ENCODE results near the gene BCAS1. TPM values are rescaled to one million over a fixed set of nuclear protein-coding genes. Genes with fewer than 3 reads are reported as not detected.

Gene BCAS1
- total RNA-seq, 1 experiment from 2014 or later: 1.2 TPM

GRCh38 chr20:53964067-53964466 lies 106.3 kb downstream of the BCAS1 start:
- Histone ChIP-seq H3K36me3 (ENCODE audit: control insufficient read depth, insufficient read depth, low read length) (no peaks in the 10 kb centered on the region), H3K4me1 (peaks cover 4% of the 10 kb centered on the region; the same call in 1 of the 2 replicates), H3K27me3 (replicated peaks; ENCODE audit: control insufficient read depth, insufficient read depth, low read length) (peaks cover 4% of the 10 kb centered on the region), H3K4me3 (ENCODE audit: low read depth, low read length) (no peak overlapping the region), H3K9me3 (no peaks in the 10 kb centered on the region)
- H3K4me1 Mint-ChIP-seq (ENCODE audit: low read depth, unreplicated experiment): no peaks in the 10 kb centered on the region
- H3K4me3 Mint-ChIP-seq (ENCODE audit: unreplicated experiment): no peak overlapping the region
- no peak for DNase-seq
- TF ChIP-seq CTCF (IDR thresholded peaks at IDR 0.05; ENCODE audit: insufficient read depth in 1 of 2, low read depth in 1 of 2, low read length in 1 of 2, severe bottlenecking in 1 of 2, unreplicated experiment in 1 of 2): no peak
- H3K27ac Mint-ChIP-seq (ENCODE audit: unreplicated experiment): no peak overlapping the region
- peaks cover 24% of the 10 kb centered on the region for H3K27me3 Mint-ChIP-seq (ENCODE audit: insufficient read depth, unreplicated experiment)
- no peaks in the 10 kb centered on the region for H3K9me3 Mint-ChIP-seq (ENCODE audit: unreplicated experiment)
- BruUV-seq (replicated peaks): no TSS peak
- POLR2A ChIA-PET: no interaction called here
- CTCF ChIA-PET: no interaction called here
- intact Hi-C loops (cut with micrococcal nuclease; ENCODE audit: unreplicated experiment): no loop called here
- no peaks in the 10 kb centered on the region for H3K36me3 Mint-ChIP-seq (ENCODE audit: insufficient read depth, unreplicated experiment)

DNA sequence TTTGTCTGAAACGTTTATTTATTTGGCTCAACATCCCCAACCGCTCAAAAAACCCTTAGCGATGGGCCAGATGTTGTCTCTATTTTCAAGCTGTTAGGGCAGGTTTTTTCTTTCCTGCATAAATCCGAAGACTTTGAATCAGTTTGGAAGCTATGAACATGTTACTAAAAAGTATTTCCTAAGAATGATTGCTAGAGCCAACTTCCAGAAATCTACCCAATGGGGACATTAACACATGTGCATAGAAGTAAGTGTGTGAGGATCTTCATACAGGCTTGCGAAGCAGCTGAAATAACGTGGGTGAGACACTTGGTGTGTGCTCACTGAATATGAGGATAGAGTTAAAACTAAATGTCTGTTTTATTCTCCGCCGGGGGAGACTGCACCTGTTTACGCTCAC lies 106.8 kb downstream of the BCAS1 start:
- peaks cover 4% of the 10 kb centered on the region; the same call in 1 of the 2 replicates for H3K4me1 ChIP-seq
- no peak overlapping the region for H3K4me3 Mint-ChIP-seq (ENCODE audit: unreplicated experiment)
- no peak for TF ChIP-seq CTCF (IDR thresholded peaks at IDR 0.05; ENCODE audit: insufficient read depth in 1 of 2, low read depth in 1 of 2, low read length in 1 of 2, severe bottlenecking in 1 of 2, unreplicated experiment in 1 of 2)
- no peaks in the 10 kb centered on the region for H3K9me3 ChIP-seq
- intact Hi-C loops (cut with micrococcal nuclease; ENCODE audit: unreplicated experiment): no loop called here
- no peaks in the 10 kb centered on the region for H3K4me1 Mint-ChIP-seq (ENCODE audit: low read depth, unreplicated experiment)
- H3K27me3 ChIP-seq (replicated peaks; ENCODE audit: control insufficient read depth, insufficient read depth, low read length): peaks cover 4% of the 10 kb centered on the region
- H3K27ac Mint-ChIP-seq (ENCODE audit: unreplicated experiment): no peak overlapping the region
- CTCF ChIA-PET: no interaction called here
- POLR2A ChIA-PET: no interaction called here
- H3K27me3 Mint-ChIP-seq (ENCODE audit: insufficient read depth, unreplicated experiment): peaks cover 21% of the 10 kb centered on the region
- H3K36me3 ChIP-seq (ENCODE audit: control insufficient read depth, insufficient read depth, low read length): no peaks in the 10 kb centered on the region
- H3K9me3 Mint-ChIP-seq (ENCODE audit: unreplicated experiment): no peaks in the 10 kb centered on the region
- no peak overlapping the region for H3K4me3 ChIP-seq (ENCODE audit: low read depth, low read length)
- H3K36me3 Mint-ChIP-seq (ENCODE audit: insufficient read depth, unreplicated experiment): no peaks in the 10 kb centered on the region
- BruUV-seq (replicated peaks): no TSS peak
- DNase-seq: no peak

DNA sequence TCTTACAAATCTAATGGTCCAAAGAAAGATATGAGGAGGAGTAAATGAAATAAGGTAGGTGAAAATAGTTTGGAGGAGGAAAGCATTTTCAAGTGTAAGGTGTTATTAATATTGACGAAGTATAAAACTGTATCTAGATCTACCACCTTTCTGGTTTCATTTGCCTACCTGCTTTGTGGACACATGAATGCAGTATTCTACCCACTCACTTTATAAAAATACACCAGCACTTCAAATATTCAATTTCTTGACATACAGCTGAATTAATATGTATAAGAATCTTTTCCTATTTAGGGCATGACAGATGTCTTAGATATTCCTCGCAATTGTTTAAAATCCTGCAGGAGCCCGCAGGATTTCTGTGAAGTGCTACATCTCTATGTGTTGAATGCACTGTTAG lies 108.0 kb downstream of the BCAS1 start:
- Mint-ChIP-seq H3K9me3 (ENCODE audit: unreplicated experiment) (no peaks in the 10 kb centered on the region), H3K36me3 (ENCODE audit: insufficient read depth, unreplicated experiment) (no peaks in the 10 kb centered on the region), H3K4me1 (ENCODE audit: low read depth, unreplicated experiment) (no peaks in the 10 kb centered on the region), H3K27me3 (ENCODE audit: insufficient read depth, unreplicated experiment) (peaks cover 17% of the 10 kb centered on the region), H3K27ac (ENCODE audit: unreplicated experiment) (no peak overlapping the region), H3K4me3 (ENCODE audit: unreplicated experiment) (no peak overlapping the region)
- Histone ChIP-seq H3K9me3 (no peaks in the 10 kb centered on the region), H3K4me3 (ENCODE audit: low read depth, low read length) (no peak overlapping the region), H3K4me1 (peaks cover 4% of the 10 kb centered on the region; the same call in 1 of the 2 replicates), H3K36me3 (ENCODE audit: control insufficient read depth, insufficient read depth, low read length) (no peaks in the 10 kb centered on the region), H3K27me3 (replicated peaks; ENCODE audit: control insufficient read depth, insufficient read depth, low read length) (peaks cover 2% of the 10 kb centered on the region; the same call in 1 of the 2 replicates)
- POLR2A ChIA-PET: no interaction called here
- intact Hi-C loops (cut with micrococcal nuclease; ENCODE audit: unreplicated experiment): no loop called here
- no peak for DNase-seq
- TF ChIP-seq CTCF (IDR thresholded peaks at IDR 0.05; ENCODE audit: insufficient read depth in 1 of 2, low read depth in 1 of 2, low read length in 1 of 2, severe bottlenecking in 1 of 2, unreplicated experiment in 1 of 2): no peak
- CTCF ChIA-PET: no interaction called here
- BruUV-seq (replicated peaks): no TSS peak
